Uterus (tissue), 2 donors: ENCODE results near the gene RPRD2.

ENCODE experiments used
- CTCF ChIP-seq, 4 experiments: fragments of 200-600 bp in 2 of 4; fragments of 450-650 bp in 2 of 4; sonication (generic) in 2 of 4; IDR thresholded peaks; one replicate each; pipeline ENCODE4 v1.5.1; 2016 to 2019; ENCODE audit warnings: antibody characterized with exemption in 4 of 4, mild to moderate bottlenecking in 2 of 4, moderate library complexity in 1 of 4
- POLR2A ChIP-seq, 2 donors: fragments of 450-650 bp; IDR thresholded peaks; one replicate each; pipeline ENCODE4 v1.6.1; 2016; ENCODE audit warnings: antibody characterized with exemption in 2 of 2, mild to moderate bottlenecking in 1 of 2, moderate library complexity in 1 of 2

- TF ChIP-seq CTCF (IDR thresholded peaks at IDR 0.05) (no peak), POLR2A (IDR thresholded peaks at IDR 0.05) (no peak)
Observed at GRCh38 chr1:150514913-150515327, 151.0 kb downstream of the RPRD2 start.
